T-helper 1 cell (primary cell): ENCODE data around the gene TIMM23.
"Not testable (repeated sequence)": the region's sequence is repeated elsewhere in the genome, so short reads cannot be mapped to it uniquely, and the experiment has no call there.

Experiments used
- DNase-seq, 5 donors: peaks; one replicate each; pipeline ENCODE4 v3.0.0-alpha.2; 2012 to 2020

Gene TIMM23

GRCh38 chr10:45997994-45998763 lies 25.9 kb downstream of the TIMM23 start:
- no peak for DNase-seq

- DNase-seq, result not testable (repeated sequence)
Measured at GRCh38 chr10:45999955-46000354, 27.7 kb downstream of the TIMM23 start.

GRCh38 chr10:46000538-46000937 lies 28.2 kb downstream of the TIMM23 start:
- no peak for DNase-seq

- DNase-seq, result no peak
Measured at GRCh38 chr10:46001187-46001756, 29.0 kb downstream of the TIMM23 start.

GRCh38 chr10:46002189-46002687 lies 29.9 kb downstream of the TIMM23 start:
- not testable (repeated sequence) for DNase-seq

- no peak for DNase-seq
Measured at GRCh38 chr10:46002916-46003693, 30.8 kb downstream of the TIMM23 start.

GRCh38 chr10:46004963-46005362 lies 32.7 kb downstream of the TIMM23 start:
- no peak for DNase-seq

- DNase-seq, result no peak
Measured at GRCh38 chr10:46005383-46005782, 33.1 kb downstream of the TIMM23 start.

GRCh38 chr10:46006219-46006618 lies 33.9 kb downstream of the TIMM23 start:
- no peak for DNase-seq

- DNase-seq, result no peak
Measured at GRCh38 chr10:46012746-46013145, 40.5 kb downstream of the TIMM23 start.

GRCh38 chr10:46014206-46014605 lies 41.9 kb downstream of the TIMM23 start:
- DNase-seq, result no peak

- DNase-seq, result no peak
Measured at GRCh38 chr10:46014683-46015405, 42.6 kb downstream of the TIMM23 start.

GRCh38 chr10:46016190-46016589 lies 43.9 kb downstream of the TIMM23 start:
- no peak for DNase-seq

- DNase-seq, result no peak
Measured at GRCh38 chr10:46016811-46017210, 44.5 kb downstream of the TIMM23 start.

GRCh38 chr10:46017733-46018132 lies 45.4 kb downstream of the TIMM23 start:
- DNase-seq, result no peak

GRCh38 chr10:46018453-46019176 lies 46.3 kb downstream of the TIMM23 start:
- no peak for DNase-seq

GRCh38 chr10:46019177-46019528 lies 46.9 kb downstream of the TIMM23 start:
- no peak for DNase-seq

- DNase-seq, result peak in 1 of 5 donors; percentile 17
Measured at GRCh38 chr10:46019569-46020343, 47.5 kb downstream of the TIMM23 start.

GRCh38 chr10:46020344-46020657 lies 48.0 kb downstream of the TIMM23 start:
- DNase-seq, result no peak

- DNase-seq, result peak; percentile 73 to 81 (median 77)
Measured at GRCh38 chr10:46022978-46023702, 50.9 kb downstream of the TIMM23 start.

- DNase-seq, result no peak
Measured at GRCh38 chr10:46024948-46025347, 52.7 kb downstream of the TIMM23 start.
